HG03108 (cell line): Measurements from ENCODE around the gene RNU5B-1.

Source experiments
- ATAC-seq: cut with Tn5 transposase; IDR thresholded peaks from one replicate; pipeline ENCODE4 v1.9.1; 2021; ENCODE audit warnings: moderate library complexity; ENCODE audit not compliant: unreplicated experiment

RNU5B-1 gene

GRCh38 chr15:65287520-65287855, 17.0 kb upstream of the RNU5B-1 start:
- no peak for ATAC-seq

- ATAC-seq: no peak
Measured at GRCh38 chr15:65289261-65289854, 15.1 kb upstream of the RNU5B-1 start.

DNA sequence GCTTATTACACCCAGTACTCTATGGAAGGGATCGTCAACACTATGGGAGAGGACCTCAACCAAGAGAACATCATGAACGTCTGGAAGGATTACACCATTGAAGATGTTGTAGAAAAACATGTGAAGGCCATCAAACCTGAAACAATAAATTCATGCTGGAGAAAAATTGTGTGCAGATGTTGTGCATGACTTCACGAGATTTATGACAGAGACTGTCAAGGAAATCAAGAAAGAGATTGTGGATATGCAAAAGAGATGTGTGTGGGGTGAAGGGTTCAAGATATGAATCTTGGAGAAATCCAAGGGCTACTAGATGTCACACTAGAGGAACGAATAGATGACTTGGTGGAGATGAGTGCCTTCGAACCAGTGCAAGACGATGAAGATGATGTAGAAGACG, 14.2 kb upstream of the RNU5B-1 start:
- ATAC-seq: no peak

DNA sequence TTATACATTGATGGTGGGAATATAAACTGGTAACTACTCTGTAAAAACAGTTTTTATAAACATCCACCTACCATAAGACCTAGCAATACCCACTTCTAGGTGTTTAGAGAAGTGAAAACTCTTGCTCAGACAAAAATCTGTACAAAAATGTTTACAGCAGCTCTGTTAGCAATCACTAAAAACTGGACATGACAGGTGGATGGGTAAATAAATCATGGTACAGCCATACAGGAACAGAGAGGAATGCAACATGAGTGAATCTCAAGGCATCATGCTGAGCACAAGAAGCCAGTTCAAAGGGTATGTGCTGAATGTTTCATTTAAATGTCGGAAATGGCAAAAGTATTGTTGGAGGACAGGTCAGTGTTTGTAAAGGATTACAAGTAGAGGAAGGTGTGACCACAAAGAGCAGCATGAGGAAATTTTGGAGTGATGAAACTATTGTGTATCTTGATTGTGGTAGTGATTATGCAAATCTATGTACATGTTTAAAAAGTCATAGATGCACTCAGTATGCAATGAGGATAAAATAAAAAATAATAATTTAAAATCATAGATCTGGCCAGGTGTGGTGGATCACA, 11.4 kb upstream of the RNU5B-1 start:
- ATAC-seq: no peak

GRCh38 chr15:65298731-65299130, 5.7 kb upstream of the RNU5B-1 start:
- no peak for ATAC-seq

- ATAC-seq: no peak
Measured at GRCh38 chr15:65300924-65301441, 3.5 kb upstream of the RNU5B-1 start.

DNA sequence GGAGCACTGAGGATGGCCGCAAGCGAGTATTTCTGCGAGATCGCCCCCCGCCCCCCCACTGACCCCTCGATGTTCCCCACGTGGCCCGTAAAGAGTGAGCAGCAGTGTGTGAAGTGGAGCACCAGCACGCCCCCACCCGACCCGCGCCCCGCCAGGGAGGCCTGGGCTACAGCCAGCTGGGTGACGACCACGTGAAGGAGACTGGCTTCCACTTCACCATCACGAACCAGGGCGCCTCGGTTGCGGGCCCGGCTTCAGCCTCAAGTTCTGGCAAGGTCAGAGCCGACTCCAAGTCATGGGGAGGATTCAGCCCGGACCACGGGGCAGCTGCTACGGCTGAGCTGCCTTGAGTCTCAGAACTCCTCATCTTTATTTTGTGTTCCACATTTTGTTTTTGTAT, 2.4 kb upstream of the RNU5B-1 start:
- no peak for ATAC-seq

DNA sequence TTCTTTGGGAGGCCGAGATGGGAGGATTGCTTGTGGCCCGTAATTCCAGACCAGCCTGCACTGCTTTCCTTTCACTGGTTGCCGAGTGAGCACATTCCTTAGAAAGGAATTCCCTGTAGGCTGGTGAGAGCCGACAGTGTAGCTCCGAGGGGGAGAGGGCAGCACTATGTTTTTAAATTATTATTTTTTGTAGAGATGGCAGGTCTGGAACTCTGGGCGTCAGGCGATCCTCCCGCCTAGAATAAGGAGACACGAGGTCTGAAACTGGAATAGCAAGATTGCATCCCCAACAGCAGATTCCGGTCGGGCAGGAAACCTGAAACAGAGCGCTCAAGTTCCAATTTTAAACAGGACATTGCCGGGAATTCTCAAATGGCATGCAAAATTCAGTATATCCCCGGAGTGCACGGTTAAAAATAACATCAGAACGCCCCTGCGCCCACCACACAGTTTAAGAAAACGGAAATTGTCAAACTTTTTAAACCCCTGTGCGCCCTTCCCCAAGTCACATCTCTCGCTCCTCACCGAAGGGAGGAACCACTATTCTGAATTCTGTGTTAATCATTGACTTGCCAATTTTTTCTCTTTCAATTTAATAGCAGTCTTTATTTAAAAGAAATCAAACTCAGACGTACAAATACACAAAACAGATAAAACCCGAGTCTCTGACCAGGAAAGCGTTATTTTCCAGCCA, 643 bp upstream of the RNU5B-1 start:
- ATAC-seq: peak; percentile 13

GRCh38 chr15:65305150-65305758, 777 bp downstream of the RNU5B-1 start:
- peak; percentile 17 for ATAC-seq

DNA sequence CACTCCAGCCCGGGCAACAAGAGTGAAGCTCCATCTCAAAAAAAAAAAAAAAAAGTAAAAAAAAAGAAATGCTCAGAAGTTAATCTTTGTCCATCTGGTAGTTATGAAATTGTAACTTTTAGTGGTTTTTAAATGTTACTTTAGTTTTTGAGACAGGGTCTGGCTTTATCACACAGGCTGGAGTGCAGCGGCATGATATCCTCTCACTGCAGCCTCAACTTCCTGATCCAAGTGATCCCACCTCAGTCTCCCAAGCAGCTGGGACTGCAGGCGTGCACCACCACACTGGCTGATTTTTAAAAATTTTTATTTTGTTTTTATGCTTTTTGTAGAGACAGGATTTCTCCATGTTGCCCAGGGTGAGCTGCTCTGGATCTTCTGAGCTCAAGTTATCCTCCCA, 1.3 kb downstream of the RNU5B-1 start:
- no peak for ATAC-seq

GRCh38 chr15:65306551-65306950, 2.1 kb downstream of the RNU5B-1 start:
- no peak for ATAC-seq

- ATAC-seq: no peak
Measured at GRCh38 chr15:65307978-65308377, 3.5 kb downstream of the RNU5B-1 start.

GRCh38 chr15:65309882-65310418, 5.5 kb downstream of the RNU5B-1 start:
- no peak for ATAC-seq

DNA sequence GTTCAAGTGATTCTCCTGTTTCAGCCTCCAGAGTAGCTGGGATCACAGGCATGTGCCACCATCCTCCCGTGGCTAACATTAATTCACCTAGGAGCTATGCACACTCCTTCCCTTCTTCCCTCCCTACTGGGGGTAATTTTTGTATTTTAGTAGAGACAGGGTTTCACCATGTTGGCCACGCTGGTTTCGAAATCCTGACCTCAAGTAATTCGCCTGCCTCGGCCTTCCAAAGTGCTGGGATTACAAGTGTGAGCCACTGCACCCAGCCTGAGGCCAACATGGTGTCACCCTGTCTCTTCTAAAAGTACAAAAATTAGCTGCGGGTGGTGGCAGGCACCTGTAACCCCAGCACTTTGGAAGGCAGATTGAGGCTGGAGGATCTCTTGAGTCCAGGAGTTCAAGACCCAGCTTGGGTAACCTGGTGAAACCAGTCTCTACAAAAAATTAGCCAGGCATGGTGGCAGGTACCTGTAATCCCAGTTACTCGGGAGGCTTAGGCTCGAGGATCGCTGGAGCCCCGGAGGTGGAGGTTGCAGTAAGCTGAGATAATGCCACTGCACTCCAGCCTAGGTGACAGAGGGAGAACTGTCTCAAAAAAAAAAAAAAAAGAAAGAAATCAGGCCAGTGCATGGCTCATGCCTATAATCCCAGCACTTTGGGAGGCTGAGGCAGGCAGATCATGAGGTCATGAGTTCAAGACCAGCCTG, 6.1 kb downstream of the RNU5B-1 start:
- ATAC-seq: no peak

DNA sequence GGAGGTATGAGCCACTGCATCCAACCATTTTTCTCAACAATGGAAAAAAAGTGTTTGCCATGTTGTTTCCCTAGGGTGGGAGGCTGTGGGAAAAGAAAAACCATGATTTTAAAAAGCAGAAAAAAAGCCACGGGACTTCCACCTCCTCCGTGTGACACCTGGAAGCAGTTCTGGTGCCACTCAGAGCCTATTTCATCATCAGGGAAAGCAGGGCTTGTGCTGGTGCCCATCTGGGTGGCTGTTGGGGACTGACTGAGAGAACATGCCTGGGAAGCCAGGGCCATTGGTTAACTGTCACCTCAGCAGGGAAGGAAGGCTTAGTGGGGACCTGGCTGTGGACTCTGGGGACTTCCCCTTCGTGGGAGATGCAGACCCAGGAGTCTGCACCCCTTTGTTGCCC, 7.3 kb downstream of the RNU5B-1 start:
- ATAC-seq: no peak

DNA sequence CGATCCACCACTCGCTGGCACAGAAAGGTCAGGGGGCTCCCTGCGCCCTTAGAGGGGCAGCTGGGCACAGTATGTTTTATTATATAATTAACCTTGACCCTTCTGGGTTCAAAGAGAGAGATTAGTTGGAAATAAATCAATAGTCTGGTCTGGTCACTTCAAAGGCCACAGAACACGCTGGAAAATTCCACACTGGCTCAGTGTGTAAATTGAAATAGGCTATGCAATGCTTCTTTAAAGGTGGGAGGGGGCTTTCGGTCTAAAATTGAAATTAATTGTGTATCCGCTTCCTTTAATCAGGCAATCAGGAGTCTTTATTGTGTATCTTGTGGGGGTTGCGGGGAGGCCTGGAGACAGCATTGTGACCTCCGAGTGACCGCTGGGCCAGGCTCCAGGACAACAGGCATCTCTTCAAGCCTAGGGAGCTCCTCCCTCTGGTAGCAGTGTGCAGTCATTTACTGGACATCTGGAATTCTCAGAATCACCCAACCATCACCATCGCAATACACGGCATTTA, 8.0 kb downstream of the RNU5B-1 start:
- ATAC-seq: no peak

- no peak for ATAC-seq
Measured at GRCh38 chr15:65318870-65319356, 14.4 kb downstream of the RNU5B-1 start.

DNA sequence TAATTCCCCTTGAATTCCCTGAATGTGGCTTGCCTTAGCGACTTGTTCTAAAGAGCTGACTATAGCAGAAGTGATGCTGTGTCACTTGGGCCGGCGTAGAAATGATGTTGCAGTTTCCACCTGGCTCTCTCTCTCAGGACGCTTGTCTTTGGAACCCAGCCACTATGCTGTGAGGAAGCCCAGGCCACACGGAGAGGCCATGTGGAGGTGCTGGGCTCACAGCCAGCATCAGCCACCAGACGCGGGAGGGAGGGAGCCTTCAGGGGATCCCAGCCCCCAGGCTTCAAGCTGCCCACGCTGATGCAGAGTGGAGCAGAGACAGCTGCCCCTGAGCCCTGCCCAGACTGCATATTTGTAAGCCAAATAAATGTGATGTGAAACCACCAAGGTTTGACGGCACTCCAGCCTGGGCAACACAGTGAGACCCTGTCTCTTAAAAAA, 18.6 kb downstream of the RNU5B-1 start:
- no peak for ATAC-seq

DNA sequence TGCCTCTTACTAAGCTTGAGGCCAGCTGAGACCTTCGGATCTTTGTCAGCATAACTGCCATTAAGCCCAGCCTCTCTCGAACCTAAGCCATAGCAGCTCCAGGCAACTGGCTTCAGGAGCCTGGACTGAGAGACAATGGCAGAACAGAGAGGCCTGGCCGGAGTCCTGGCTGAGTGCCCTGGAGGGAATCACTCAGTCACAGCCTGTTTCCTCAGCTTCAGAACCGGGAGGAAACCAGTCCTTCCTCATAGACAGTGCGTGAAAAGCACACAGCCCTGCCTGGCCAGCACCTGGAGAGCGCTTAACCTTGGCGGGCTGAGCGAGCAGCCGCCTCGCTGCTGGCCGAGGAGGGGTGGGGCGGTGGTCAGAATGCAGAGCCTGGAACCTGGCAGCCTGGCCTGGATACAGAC, 21.6 kb downstream of the RNU5B-1 start:
- no peak for ATAC-seq

DNA sequence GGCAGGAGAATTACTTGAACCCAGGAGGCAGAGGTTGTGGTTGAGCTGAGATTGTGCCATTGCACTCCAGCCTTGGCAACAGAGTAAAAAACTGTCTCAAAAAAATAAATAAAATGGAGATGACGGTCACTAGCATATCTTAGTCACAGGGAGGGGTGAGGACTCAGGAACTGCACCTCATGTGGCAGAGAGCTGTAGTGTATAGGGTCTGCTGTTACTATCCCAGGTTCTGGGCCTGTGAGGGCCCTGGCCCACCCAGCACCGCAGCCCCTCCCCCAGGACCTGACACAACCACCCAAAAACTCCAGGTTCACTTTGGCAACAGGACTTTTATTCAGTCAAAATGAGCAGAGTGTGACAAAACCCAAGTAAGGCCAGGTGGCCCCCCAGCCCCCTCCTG, 22.3 kb downstream of the RNU5B-1 start:
- no peak for ATAC-seq
